Head of caudate nucleus (tissue), 42 donors: ENCODE data around the gene PSMD3.

Source experiments
- DNase-seq, 42 donors: peaks; one replicate each; pipeline versions ENCODE4 v3.0.0 to v3.0.0-alpha.2; 2020 to 2021; ENCODE audit warnings: mixed read lengths in 7 of 42
- intact Hi-C: fragments of 100-400 bp; cut with DNase I; formaldehyde crosslinking; loops from one replicate; pipeline ENCODE4 v1.15.0; 2022

PSMD3 gene

DNA sequence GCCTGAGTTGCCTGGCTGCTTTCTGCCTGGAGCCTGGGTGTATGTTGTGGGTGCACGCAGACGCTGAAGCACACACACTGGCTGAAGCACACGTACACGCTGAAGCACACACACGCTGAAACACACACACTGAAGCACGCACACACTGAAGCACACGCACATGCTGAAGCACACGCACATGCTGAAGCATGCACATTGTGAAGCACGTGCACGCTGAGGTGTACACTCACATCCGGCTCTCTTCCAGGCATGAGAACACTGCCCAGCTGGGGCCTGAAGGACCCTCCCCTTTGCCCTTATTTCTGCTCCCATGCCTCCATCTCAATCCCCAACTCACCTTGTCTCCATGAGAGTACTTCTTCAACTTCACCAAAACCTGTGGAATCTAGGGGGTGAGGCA is 51.1 kb downstream of the PSMD3 start:
- intact Hi-C loops: no loop called here
- DNase-seq: no peak

DNA sequence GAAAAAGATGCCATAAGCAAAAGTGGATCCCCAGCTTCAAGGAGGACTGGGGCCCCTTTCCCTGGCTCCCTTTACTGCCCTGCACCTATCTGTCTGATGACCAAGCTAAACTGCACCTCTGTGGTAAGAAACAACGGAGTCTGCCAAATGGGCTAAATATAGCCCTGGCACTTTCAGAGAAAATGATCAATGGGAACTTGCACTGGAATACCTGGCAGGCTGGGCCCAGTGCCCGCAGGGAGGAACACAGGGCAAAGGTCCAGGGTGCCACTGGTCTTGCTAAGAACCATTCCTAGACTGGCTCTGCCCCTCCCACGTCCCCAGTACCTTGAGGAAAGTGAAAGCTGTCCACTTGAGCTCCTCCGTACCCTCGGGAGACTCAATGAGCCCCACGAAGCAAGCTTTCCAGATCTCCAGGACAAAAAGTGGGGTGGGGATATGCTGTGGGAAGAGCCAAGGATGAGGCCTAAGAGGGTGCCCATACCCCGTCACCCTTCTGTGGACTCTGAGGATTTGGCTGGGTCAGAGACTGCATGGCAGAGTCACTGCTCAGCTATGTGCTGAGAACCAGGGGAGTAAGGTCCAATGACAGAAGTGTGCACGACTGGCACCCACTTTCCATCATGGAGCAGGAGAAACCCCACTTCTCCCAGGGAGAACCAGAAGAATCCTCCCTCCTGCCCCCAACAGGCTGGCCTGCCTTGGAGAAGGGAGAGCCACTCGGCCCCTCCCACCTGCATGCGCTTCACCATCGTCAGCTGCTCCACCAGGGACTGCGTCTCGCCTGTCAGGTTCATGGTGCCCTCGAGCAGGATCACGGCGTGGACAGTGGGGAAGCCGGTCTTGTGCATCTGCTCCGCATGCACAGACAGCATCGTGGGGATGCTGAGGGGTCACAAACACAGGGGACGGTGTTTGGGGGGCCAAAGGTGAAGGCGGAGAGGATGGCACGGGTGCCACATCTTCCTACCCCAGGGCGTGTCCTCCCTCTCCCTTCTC is 52.0 kb downstream of the PSMD3 start:
- intact Hi-C loops: no loop called here
- no peak for DNase-seq

DNA sequence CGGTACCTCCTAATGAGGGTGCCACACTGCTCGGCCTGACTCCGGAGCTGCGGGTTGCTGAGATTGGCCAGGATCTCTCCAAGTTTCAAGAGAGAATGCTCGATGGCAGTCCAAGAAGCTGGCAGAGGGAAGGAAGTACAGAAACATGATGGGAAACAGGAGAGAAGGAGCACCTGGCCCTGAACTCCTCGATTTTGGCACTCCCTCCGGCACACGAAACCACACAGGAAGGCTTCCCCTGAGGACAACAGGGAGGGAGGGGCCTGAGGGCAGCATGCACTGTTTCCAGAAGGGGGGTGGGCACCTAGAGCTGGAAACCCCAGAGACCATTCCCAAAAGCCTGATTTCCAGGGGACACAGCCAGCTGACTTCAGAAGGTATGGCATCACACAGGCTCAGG is 52.7 kb downstream of the PSMD3 start:
- intact Hi-C loops: no loop called here
- no peak for DNase-seq

DNA sequence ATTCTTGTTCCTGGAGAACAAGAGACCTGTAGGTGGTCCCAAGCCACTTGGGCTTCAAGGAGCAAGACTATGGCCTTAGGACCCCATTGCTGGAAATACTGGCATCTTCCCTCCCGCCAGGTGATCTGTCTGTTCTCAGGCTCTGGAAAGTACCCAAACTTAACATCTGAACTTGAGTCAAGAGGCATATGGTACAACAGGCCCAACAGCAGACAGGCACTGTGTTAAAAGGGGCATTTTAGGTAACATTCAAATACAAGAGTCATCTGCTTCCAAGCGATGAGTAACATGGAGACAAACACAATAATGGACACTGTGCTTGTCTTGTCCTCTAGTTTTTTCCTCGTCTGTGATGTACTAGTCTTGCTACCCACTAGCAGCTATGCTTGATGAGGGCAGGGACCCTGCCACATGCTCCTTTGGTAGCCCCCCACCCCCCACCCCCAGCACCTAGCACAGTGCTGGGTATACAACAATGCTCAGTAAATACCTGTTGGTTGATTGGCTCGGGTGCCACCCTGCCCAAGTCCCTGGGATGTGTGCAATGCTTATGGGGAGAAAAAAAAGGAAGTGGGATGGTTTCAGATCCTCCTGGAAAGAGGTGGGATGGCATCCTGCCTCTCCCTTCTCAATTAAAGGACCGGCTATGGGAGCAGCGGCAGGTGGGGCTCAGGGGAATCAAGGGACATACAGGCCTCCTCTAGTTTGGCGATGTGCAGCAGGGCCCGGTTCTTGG is 54.0 kb downstream of the PSMD3 start:
- intact Hi-C loops: no loop called here

DNA sequence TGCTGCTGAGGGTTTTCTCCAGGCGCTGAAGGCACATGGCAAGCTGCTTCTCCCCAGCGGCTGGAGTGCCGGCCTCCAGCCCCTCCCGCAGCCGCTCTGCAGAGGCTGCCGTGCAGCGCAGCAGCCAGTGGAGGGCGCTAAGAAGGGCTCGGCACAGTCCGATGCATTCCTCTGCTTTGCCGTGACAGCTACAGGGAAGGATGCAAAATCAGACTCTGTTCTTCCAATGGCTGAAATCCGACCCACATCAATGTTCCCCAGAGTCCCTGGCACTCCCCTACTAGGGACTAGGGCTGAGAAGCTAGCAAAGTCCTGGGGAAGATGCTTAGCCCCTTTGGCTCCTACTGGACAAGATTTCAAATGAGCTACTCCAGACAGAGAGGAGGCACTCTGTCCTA is 54.6 kb downstream of the PSMD3 start:
- intact Hi-C loops: no loop called here
- peak in 39 of 42 donors; percentile 17 to 74 (median 48) for DNase-seq

More for the DNA sequence above, 54.0 kb downstream of the PSMD3 start:
- no peak for DNase-seq

DNA sequence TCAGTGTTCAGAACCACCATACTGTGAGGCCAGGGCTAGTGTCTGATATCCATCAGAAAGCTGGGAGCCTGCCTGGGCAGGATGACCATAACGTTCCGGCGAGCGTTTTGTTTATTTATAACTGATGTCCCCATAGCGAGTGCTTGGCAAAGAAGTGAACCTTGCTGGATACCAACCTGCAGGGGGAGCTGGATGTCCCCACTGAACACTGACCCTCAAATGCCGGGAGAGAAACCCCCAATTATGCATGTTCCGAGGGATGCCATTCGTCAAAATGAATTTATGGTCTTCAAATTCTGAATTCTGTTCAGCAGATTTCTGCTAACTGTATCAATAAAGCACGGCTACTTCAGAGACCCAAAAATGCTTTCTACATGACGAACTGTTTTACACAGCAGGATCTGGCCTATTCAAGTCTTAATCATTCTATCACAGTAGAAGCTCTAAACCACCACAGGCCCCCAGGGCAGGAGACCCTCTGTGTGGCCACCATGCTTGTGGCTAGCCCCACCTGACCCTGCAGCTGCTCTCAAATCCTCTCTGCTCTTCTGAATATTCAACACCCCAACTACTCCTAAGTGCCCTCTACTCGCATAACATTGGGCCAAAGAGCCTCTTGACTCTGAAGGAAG is 58.4 kb downstream of the PSMD3 start:
- intact Hi-C loops: no loop called here
- DNase-seq: peak in 35 of 42 donors; percentile 18 to 77 (median 38)

DNA sequence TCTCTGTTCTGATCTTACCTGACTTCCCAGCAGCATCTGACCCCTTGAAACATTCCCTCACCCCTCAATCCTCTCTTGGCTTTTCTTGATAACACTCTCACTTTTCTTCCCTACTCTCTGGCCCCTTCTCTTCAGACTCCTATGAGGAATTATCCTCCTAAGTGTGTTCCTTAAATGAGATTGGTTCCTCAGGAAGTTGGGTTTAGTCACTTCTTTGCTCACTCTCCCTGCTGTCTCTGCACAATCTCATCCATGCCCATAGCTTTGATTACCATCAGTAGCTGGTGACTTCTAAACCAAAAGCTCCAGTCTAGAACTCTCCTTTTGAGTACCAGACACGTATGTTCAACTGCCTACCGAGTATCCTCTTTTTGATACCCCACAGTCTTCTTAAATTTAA is 60.6 kb downstream of the PSMD3 start:
- intact Hi-C loops: no loop called here
- DNase-seq: no peak
